Measurements from ENCODE around the gene F2RL3. TPM values are rescaled to one million over a fixed set of nuclear protein-coding genes. Genes with fewer than 3 reads are reported as not detected.
A peak's percentile ranks its signal among the peaks of the same experiment; 100 is the strongest.

Gene F2RL3
- total and polyA plus RNA-seq, 3 experiments from 2014 or later, result not detected

DNA sequence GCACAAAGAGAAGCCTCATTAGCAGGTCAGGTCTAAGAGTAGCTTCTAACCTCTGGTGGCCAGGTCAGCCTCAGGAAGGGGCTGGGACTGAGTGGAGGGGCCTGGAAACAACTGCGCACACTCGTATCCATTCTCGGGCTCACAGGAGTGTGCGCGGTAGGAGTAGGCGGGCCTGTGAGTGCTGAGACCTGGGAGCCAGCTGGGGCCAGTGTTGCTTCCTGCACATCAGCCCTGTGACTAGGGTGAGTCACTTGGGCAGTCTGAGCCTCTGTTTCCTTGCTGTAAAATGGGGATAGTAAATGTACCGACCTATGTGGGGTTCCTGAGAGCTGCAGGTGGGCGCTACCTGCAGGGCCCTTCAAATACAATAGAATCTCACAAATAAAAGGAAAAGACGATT is 32.7 kb upstream of the F2RL3 start:
- no peaks in the 10 kb centered on the region for H3K9me3 ChIP-seq (ENCODE audit: low read length)
- peaks cover 0 to 78% (median 17%) of the 10 kb centered on the region in 3 donors for H3K36me3 Mint-ChIP-seq
- no peaks in the 10 kb centered on the region for H3K4me1 Mint-ChIP-seq
- no peak overlapping the region for H3K4me3 Mint-ChIP-seq
- H3K27me3 ChIP-seq (ENCODE audit: insufficient read depth, low read length, poor library complexity, severe bottlenecking), result no peaks in the 10 kb centered on the region
- H3K27ac Mint-ChIP-seq, result no peak overlapping the region
- no peaks in the 10 kb centered on the region for H3K4me1 ChIP-seq (ENCODE audit: insufficient read depth, low read length)
- no peak overlapping the region for H3K27ac ChIP-seq (ENCODE audit: low read depth, low read length)
- CTCF ChIA-PET, result no interaction called here
- DNase-seq, result no peak
- no peak overlapping the region for H3K4me3 ChIP-seq (ENCODE audit: low read length)
- POLR2A ChIA-PET, result no interaction called here
- no peaks in the 10 kb centered on the region for H3K27me3 Mint-ChIP-seq
- peaks cover 3% of the 10 kb centered on the region for H3K36me3 ChIP-seq (ENCODE audit: insufficient read depth, low read length)
- H3K9me3 Mint-ChIP-seq, result no peaks in the 10 kb centered on the region

DNA sequence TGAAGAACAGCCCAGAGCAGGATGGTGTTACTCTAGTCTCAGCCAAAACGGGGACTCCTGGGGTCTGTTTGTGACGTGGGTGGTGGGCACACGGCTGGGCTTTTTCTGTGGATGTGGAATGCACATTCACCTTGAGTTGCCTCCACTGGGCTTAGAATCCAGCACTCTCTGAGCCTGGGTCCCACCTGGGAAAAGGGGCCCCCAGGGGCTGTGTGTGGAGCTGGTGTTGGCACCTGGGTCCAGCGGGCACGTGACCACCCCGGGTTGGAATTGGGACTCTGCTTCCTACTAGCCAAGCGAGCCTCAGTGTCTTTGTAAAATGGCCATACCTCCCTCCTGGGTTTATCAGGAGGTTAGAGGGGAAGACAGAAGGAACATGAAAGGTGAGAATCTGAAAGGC is 29.2 kb upstream of the F2RL3 start:
- Histone ChIP-seq H3K4me1 (ENCODE audit: insufficient read depth, low read length) (no peaks in the 10 kb centered on the region), H3K9me3 (ENCODE audit: low read length) (no peaks in the 10 kb centered on the region), H3K27ac (ENCODE audit: low read depth, low read length) (no peak overlapping the region), H3K4me3 (ENCODE audit: low read length) (no peak overlapping the region), H3K36me3 (ENCODE audit: insufficient read depth, low read length) (peaks cover 12% of the 10 kb centered on the region), H3K27me3 (ENCODE audit: insufficient read depth, low read length, poor library complexity, severe bottlenecking) (no peaks in the 10 kb centered on the region)
- Mint-ChIP-seq H3K27ac (no peak overlapping the region), H3K36me3 (peaks cover 0 to 70% (median 18%) of the 10 kb centered on the region in 3 donors), H3K4me1 (no peaks in the 10 kb centered on the region), H3K4me3 (no peak overlapping the region), H3K27me3 (no peaks in the 10 kb centered on the region), H3K9me3 (no peaks in the 10 kb centered on the region)
- DNase-seq, result no peak
- POLR2A ChIA-PET, result no interaction called here
- CTCF ChIA-PET, result no interaction called here

DNA sequence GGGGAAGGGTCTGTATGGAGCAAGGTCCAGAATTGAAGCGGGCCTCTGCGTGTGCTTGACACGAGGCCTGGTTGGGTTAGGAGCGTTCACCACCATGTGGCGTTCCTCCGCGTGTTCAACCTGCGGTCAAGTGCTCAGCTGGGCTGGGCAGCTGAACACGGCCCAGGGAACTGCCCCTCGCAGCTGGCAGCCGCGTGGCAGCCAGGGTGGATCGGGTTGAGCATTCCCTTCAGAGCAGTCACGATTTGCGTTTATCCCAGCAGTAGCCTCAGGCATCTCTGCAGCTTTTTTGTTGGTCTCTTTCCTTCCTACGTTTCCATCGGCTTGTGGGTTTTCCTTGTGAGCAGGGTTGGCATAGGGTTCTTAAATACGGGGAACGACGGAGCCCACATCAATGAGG is 28.7 kb upstream of the F2RL3 start:
- peaks cover 0 to 66% (median 16%) of the 10 kb centered on the region in 3 donors for H3K36me3 Mint-ChIP-seq
- H3K4me3 Mint-ChIP-seq, result no peak overlapping the region
- Histone ChIP-seq H3K27ac (ENCODE audit: low read depth, low read length) (no peak overlapping the region), H3K4me3 (ENCODE audit: low read length) (no peak overlapping the region), H3K27me3 (ENCODE audit: insufficient read depth, low read length, poor library complexity, severe bottlenecking) (no peaks in the 10 kb centered on the region), H3K9me3 (ENCODE audit: low read length) (no peaks in the 10 kb centered on the region), H3K36me3 (ENCODE audit: insufficient read depth, low read length) (peaks cover 12% of the 10 kb centered on the region), H3K4me1 (ENCODE audit: insufficient read depth, low read length) (no peaks in the 10 kb centered on the region)
- no peaks in the 10 kb centered on the region for H3K4me1 Mint-ChIP-seq
- no peak for DNase-seq
- POLR2A ChIA-PET, result no interaction called here
- no peaks in the 10 kb centered on the region for H3K27me3 Mint-ChIP-seq
- no peaks in the 10 kb centered on the region for H3K9me3 Mint-ChIP-seq
- no peak overlapping the region for H3K27ac Mint-ChIP-seq
- CTCF ChIA-PET, result no interaction called here

- Mint-ChIP-seq H3K9me3 (no peaks in the 10 kb centered on the region), H3K27me3 (no peaks in the 10 kb centered on the region), H3K4me1 (no peaks in the 10 kb centered on the region), H3K4me3 (no peak overlapping the region), H3K27ac (peak overlapping the region in 1 of 8 donors; percentile 32), H3K36me3 (peaks cover 0 to 71% (median 16%) of the 10 kb centered on the region in 3 donors)
- CTCF ChIA-PET, result interaction anchor here (0.9 kb wide), 1 partner anchor 12 kb away, joined by 5 read pairs; no protein-coding TSS in a partner anchor
- no peaks in the 10 kb centered on the region for H3K27me3 ChIP-seq (ENCODE audit: insufficient read depth, low read length, poor library complexity, severe bottlenecking)
- POLR2A ChIA-PET, result no interaction called here
- H3K9me3 ChIP-seq (ENCODE audit: low read length), result no peaks in the 10 kb centered on the region
- no peak overlapping the region for H3K4me3 ChIP-seq (ENCODE audit: low read length)
- no peaks in the 10 kb centered on the region for H3K4me1 ChIP-seq (ENCODE audit: insufficient read depth, low read length)
- no peak overlapping the region for H3K27ac ChIP-seq (ENCODE audit: low read depth, low read length)
- peaks cover 12% of the 10 kb centered on the region for H3K36me3 ChIP-seq (ENCODE audit: insufficient read depth, low read length)
- DNase-seq, result no peak
Measured at GRCh38 chr19:16861011-16861410, 27.8 kb upstream of the F2RL3 start.

- no peaks in the 10 kb centered on the region for H3K4me1 ChIP-seq (ENCODE audit: insufficient read depth, low read length)
- no peaks in the 10 kb centered on the region for H3K4me1 Mint-ChIP-seq
- no peak overlapping the region for H3K4me3 ChIP-seq (ENCODE audit: low read length)
- no peak overlapping the region for H3K4me3 Mint-ChIP-seq
- no peaks in the 10 kb centered on the region for H3K27me3 ChIP-seq (ENCODE audit: insufficient read depth, low read length, poor library complexity, severe bottlenecking)
- peak overlapping the region in 1 of 8 donors; percentile 54 for H3K27ac Mint-ChIP-seq
- no peak overlapping the region for H3K27ac ChIP-seq (ENCODE audit: low read depth, low read length)
- POLR2A ChIA-PET, result no interaction called here
- no peaks in the 10 kb centered on the region for H3K9me3 ChIP-seq (ENCODE audit: low read length)
- H3K36me3 Mint-ChIP-seq, result peaks cover 0 to 70% (median 18%) of the 10 kb centered on the region in 3 donors
- H3K9me3 Mint-ChIP-seq, result no peaks in the 10 kb centered on the region
- CTCF ChIA-PET, result no interaction called here
- peaks cover 12% of the 10 kb centered on the region for H3K36me3 ChIP-seq (ENCODE audit: insufficient read depth, low read length)
- no peaks in the 10 kb centered on the region for H3K27me3 Mint-ChIP-seq
- no peak for DNase-seq
Measured at GRCh38 chr19:16861834-16862233, 27.0 kb upstream of the F2RL3 start.

- DNase-seq, result no peak
- CTCF ChIA-PET, result no interaction called here
- Histone ChIP-seq H3K4me1 (ENCODE audit: insufficient read depth, low read length) (no peaks in the 10 kb centered on the region), H3K4me3 (ENCODE audit: low read length) (no peak overlapping the region), H3K36me3 (ENCODE audit: insufficient read depth, low read length) (peaks cover 12% of the 10 kb centered on the region), H3K9me3 (ENCODE audit: low read length) (no peaks in the 10 kb centered on the region), H3K27me3 (ENCODE audit: insufficient read depth, low read length, poor library complexity, severe bottlenecking) (no peaks in the 10 kb centered on the region), H3K27ac (ENCODE audit: low read depth, low read length) (no peak overlapping the region)
- Mint-ChIP-seq H3K27ac (no peak overlapping the region), H3K36me3 (peaks cover 0 to 72% (median 18%) of the 10 kb centered on the region in 3 donors), H3K9me3 (no peaks in the 10 kb centered on the region), H3K4me1 (no peaks in the 10 kb centered on the region), H3K4me3 (no peak overlapping the region), H3K27me3 (no peaks in the 10 kb centered on the region)
- POLR2A ChIA-PET, result no interaction called here
Measured at GRCh38 chr19:16862826-16863415, 25.9 kb upstream of the F2RL3 start.

- Histone ChIP-seq H3K27ac (ENCODE audit: low read depth, low read length) (no peak overlapping the region), H3K9me3 (ENCODE audit: low read length) (no peaks in the 10 kb centered on the region), H3K4me3 (ENCODE audit: low read length) (no peak overlapping the region), H3K27me3 (ENCODE audit: insufficient read depth, low read length, poor library complexity, severe bottlenecking) (no peaks in the 10 kb centered on the region), H3K36me3 (ENCODE audit: insufficient read depth, low read length) (peaks cover 19% of the 10 kb centered on the region), H3K4me1 (ENCODE audit: insufficient read depth, low read length) (no peaks in the 10 kb centered on the region)
- no peaks in the 10 kb centered on the region for H3K27me3 Mint-ChIP-seq
- POLR2A ChIA-PET, result no interaction called here
- CTCF ChIA-PET, result no interaction called here
- H3K27ac Mint-ChIP-seq, result no peak overlapping the region
- peaks cover 0 to 83% (median 12%) of the 10 kb centered on the region in 3 donors for H3K36me3 Mint-ChIP-seq
- H3K9me3 Mint-ChIP-seq, result no peaks in the 10 kb centered on the region
- DNase-seq, result no peak
- H3K4me3 Mint-ChIP-seq, result no peak overlapping the region
- no peaks in the 10 kb centered on the region for H3K4me1 Mint-ChIP-seq
Measured at GRCh38 chr19:16867211-16867610, 21.6 kb upstream of the F2RL3 start.

GRCh38 chr19:16868423-16869130 is 20.2 kb upstream of the F2RL3 start:
- H3K4me1 ChIP-seq (ENCODE audit: insufficient read depth, low read length), result no peaks in the 10 kb centered on the region
- no peaks in the 10 kb centered on the region for H3K27me3 ChIP-seq (ENCODE audit: insufficient read depth, low read length, poor library complexity, severe bottlenecking)
- H3K27ac ChIP-seq (ENCODE audit: low read depth, low read length), result no peak overlapping the region
- ChIA-PET CTCF (no interaction called here), POLR2A (no interaction called here)
- H3K36me3 ChIP-seq (ENCODE audit: insufficient read depth, low read length), result peaks cover 10% of the 10 kb centered on the region
- no peaks in the 10 kb centered on the region for H3K9me3 ChIP-seq (ENCODE audit: low read length)
- no peak overlapping the region for H3K4me3 ChIP-seq (ENCODE audit: low read length)
- peaks cover 0 to 77% (median 9%) of the 10 kb centered on the region in 3 donors for H3K36me3 Mint-ChIP-seq
- H3K27ac Mint-ChIP-seq, result peak overlapping the region in 1 of 8 donors; percentile 54
- no peak overlapping the region for H3K4me3 Mint-ChIP-seq
- H3K27me3 Mint-ChIP-seq, result no peaks in the 10 kb centered on the region
- H3K4me1 Mint-ChIP-seq, result peaks cover 0 to 1% (median under 1%) of the 10 kb centered on the region in 3 donors
- no peak for DNase-seq
- H3K9me3 Mint-ChIP-seq, result no peaks in the 10 kb centered on the region
